Lung (tissue), 12 donors: ENCODE data around the gene ZBTB3. TPM values are rescaled to one million over a fixed set of nuclear protein-coding genes. Genes with fewer than 3 reads are reported as not detected.
"Not testable (repeated sequence)": the region's sequence is repeated elsewhere in the genome, so short reads cannot be mapped to it uniquely, and the experiment has no call there.

Experiments
- ATAC-seq: fragments of 200-7000 bp; cut with Tn5 transposase; one replicate; pipeline ENCODE4 v1.9.1; 2020; ENCODE audit warnings: moderate number of reproducible peaks; ENCODE audit not compliant: insufficient read depth, low FRiP score
- DNase-seq, 3 donors: peaks; one replicate each; pipeline ENCODE4 v3.0.0-alpha.2; 2013 to 2017
- H3K27ac ChIP-seq, 2 donors: one replicate each; pipeline ENCODE4 v1.5.1; 2013; ENCODE audit warnings: mild to moderate bottlenecking in 2 of 2, moderate library complexity in 2 of 2, control low read depth in 1 of 2, inconsistent platforms in 1 of 2, low read depth in 1 of 2, low read length in 1 of 2
- H3K27me3 ChIP-seq, 3 donors: one replicate each; pipeline ENCODE4 v1.5.1; 2013; ENCODE audit warnings: low read length in 2 of 3; ENCODE audit not compliant: control insufficient read depth in 3 of 3, insufficient read depth in 3 of 3
- H3K36me3 ChIP-seq, 4 donors: one replicate each; pipeline ENCODE4 v1.5.1; 2013; ENCODE audit warnings: low read length in 4 of 4, mild to moderate bottlenecking in 1 of 4, moderate library complexity in 1 of 4; ENCODE audit not compliant: control insufficient read depth in 4 of 4, insufficient read depth in 4 of 4
- H3K4me1 ChIP-seq, 5 donors: one replicate each; pipeline ENCODE4 v1.5.1; 2013; ENCODE audit warnings: low read length in 5 of 5, mild to moderate bottlenecking in 2 of 5, moderate library complexity in 1 of 5; ENCODE audit not compliant: control insufficient read depth in 5 of 5, insufficient read depth in 5 of 5
- H3K4me3 ChIP-seq: one replicate; pipeline ENCODE4 v1.5.1; 2013; ENCODE audit warnings: mild to moderate bottlenecking, control low read depth, moderate library complexity
- H3K9ac ChIP-seq, 2 donors: one replicate each; pipeline ENCODE4 v1.5.1; 2013; ENCODE audit warnings: low read length in 2 of 2, control low read depth in 1 of 2; ENCODE audit not compliant: insufficient read depth in 1 of 2
- H3K9me3 ChIP-seq, 4 donors: one replicate each; pipeline ENCODE4 v1.5.1; 2013; ENCODE audit warnings: low read length in 3 of 4, mild to moderate bottlenecking in 1 of 4, moderate library complexity in 1 of 4; ENCODE audit not compliant: control insufficient read depth in 4 of 4, insufficient read depth in 3 of 4
- CTCF ChIP-seq: IDR thresholded peaks from 2 replicates; pipeline ENCODE4 v1.5.1; 2012; ENCODE audit warnings: mild to moderate bottlenecking; ENCODE audit errors: control extremely low read depth, extremely low read depth
- WGBS, 2 donors: extraction: QIAGEN DNeasy Blood & Tissue Kit; methylation state at CpG; one replicate each; pipeline ENCODE4 v1.1.7; 2013; 5-methylcytosine and 5-hydroxymethylcytosine counted together
- polyA plus RNA-seq, 2 donors: library from polyadenylated mRNA; stranded (reverse); fragments of 200-250 nt; gene quantifications; one replicate each; pipeline ENCODE4 v1.2.1, GENCODE V29; 2013
- total RNA-seq, 2 donors: library from RNA; depleted of rRNA in 1 of 2; stranded (reverse); fragments of >200 nt in 1 of 2; gene quantifications; one replicate each; pipeline ENCODE4 v1.2.1, GENCODE V29; 2014 to 2021
- donor health status: control.
- donor health status: control.
- donor health status: Bipolar disorder and iron deficiency.
- donor health status: healthy.
- donor health status: DM: yes; HTN: yes; CAD: no.

ZBTB3 gene
- total and polyA plus RNA-seq, 4 donors, result 2.1 to 12.9 (median 7.4) TPM

GRCh38 chr11:62771144-62772021 lies 17.4 kb upstream of the ZBTB3 start, which contains the start of gene TAF6L:
TSS of gene TAF6L (plus strand) at chr11:62771396. CDS start at chr11:62775784, 4,388 bp downstream.
- H3K9me3 ChIP-seq, result peaks cover 0 to 2% (median 0%) of the 10 kb centered on the region in 4 donors
- H3K4me3 ChIP-seq, result peak within 1 kb of the TSS; percentile 72
- H3K9ac ChIP-seq, result peak within 1 kb of the TSS; percentile 35 to 73
- H3K36me3 ChIP-seq, result peaks cover under 1 to 21% (median 18%) of the 10 kb centered on the region in 4 donors
- TF ChIP-seq CTCF, result no peak
- DNase-seq (peak; percentile 98 to 99 (median 98)), ATAC-seq (peak; percentile 96)
- peaks cover 0 to 14% (median 3%) of the 10 kb centered on the region in 5 donors for H3K4me1 ChIP-seq
- WGBS, 2 donors, result 2 to 4% methylated on average over 50 to 60 of the region's 60 CpGs
- H3K27ac ChIP-seq, result peak within 1 kb of the TSS; percentile 93 to 98
- H3K27me3 ChIP-seq, result no peaks in the 10 kb centered on the region

- H3K27ac ChIP-seq, result peak overlapping the region; percentile 90 to 98
- peaks cover 6 to 20% (median 17%) of the 10 kb centered on the region in 4 donors for H3K36me3 ChIP-seq
- H3K27me3 ChIP-seq, result no peaks in the 10 kb centered on the region
- no peak for ATAC-seq
- DNase-seq, result peak in 1 of 3 donors; percentile 40
- H3K9ac ChIP-seq, result peak overlapping the region; percentile 35 to 73
- TF ChIP-seq CTCF, result no peak
- peaks cover 0 to 14% (median 3%) of the 10 kb centered on the region in 5 donors for H3K4me1 ChIP-seq
- H3K4me3 ChIP-seq, result peak overlapping the region; percentile 52
- no peaks in the 10 kb centered on the region for H3K9me3 ChIP-seq
- WGBS, 2 donors, result 2% methylated on average over 18 of the region's 18 CpGs
Observed at GRCh38 chr11:62770778-62771143, 16.8 kb upstream of the ZBTB3 start.

GRCh38 chr11:62760867-62761227 lies 6.9 kb upstream of the ZBTB3 start:
- not testable (repeated sequence) for H3K9me3 ChIP-seq, DNase-seq, ATAC-seq, H3K9ac ChIP-seq, H3K4me3 ChIP-seq, H3K27me3 ChIP-seq
- Histone ChIP-seq H3K4me1 (peaks cover 0 to 11% (median 5%) of the 10 kb centered on the region in 5 donors), H3K27ac (peak overlapping the region in 1 of 2 donors; percentile 49), H3K36me3 (peaks cover 0 to 11% (median 8%) of the 10 kb centered on the region in 4 donors)
- 33 to 39% methylated on average over 9 of the region's 9 CpGs for WGBS, 2 donors
